WTC11 (cell line): Measurements from ENCODE around the gene OR2T35. TPM values are rescaled to one million over a fixed set of nuclear protein-coding genes. Genes with fewer than 3 reads are reported as not detected.
"Not testable (repeated sequence)": the region's sequence is repeated elsewhere in the genome, so short reads cannot be mapped to it uniquely, and the experiment has no call there.

Source experiments
- ATAC-seq: fragments of 200-7000 bp; cut with Tn5 transposase; 2 replicates; pipeline ENCODE4 v1.10.0; 2021; ENCODE audit warnings: mild to moderate bottlenecking, moderate library complexity
- CTCF ChIA-PET: fragments of 300-600 bp; sonication (Branson Sonifier 250); formaldehyde crosslinking; loops from one replicate; lab custom pipeline; 2021; ENCODE audit warnings: antibody characterized with exemption; lab: Charles Lee
- POLR2A ChIA-PET: fragments of 350-600 bp; sonication (Branson Sonifier 250); formaldehyde crosslinking; loops from one replicate; lab custom pipeline; 2021; ENCODE audit warnings: antibody characterized with exemption; lab: Charles Lee
- DNase-seq: peaks from one replicate; pipeline ENCODE4 v3.0.0; 2021; ENCODE audit warnings: low spot score
- H3K27ac Mint-ChIP-seq: 2 replicates; pipeline ENCODE4 v1.8.0; 2021; ENCODE audit warnings: mixed read lengths
- H3K27me3 Mint-ChIP-seq: 2 replicates; pipeline ENCODE4 v1.8.0; 2021; ENCODE audit warnings: low read depth, mild to moderate bottlenecking, moderate library complexity, mixed read lengths
- H3K36me3 Mint-ChIP-seq: 2 replicates; pipeline ENCODE4 v1.8.0; 2021; ENCODE audit warnings: mixed read lengths
- H3K4me1 Mint-ChIP-seq: 2 replicates; pipeline ENCODE4 v1.8.0; 2022; ENCODE audit warnings: mixed read lengths
- H3K4me3 Mint-ChIP-seq: 2 replicates; pipeline ENCODE4 v1.8.0; 2021; ENCODE audit warnings: mild to moderate bottlenecking, moderate library complexity, mixed read lengths
- H3K9me3 Mint-ChIP-seq: 2 replicates; pipeline ENCODE4 v1.8.0; 2021; ENCODE audit warnings: mixed read lengths
- FOXK1 ChIP-seq: sonication (generic); formaldehyde crosslinking; IDR thresholded peaks from 2 replicates; pipeline ENCODE4 v1.8.0; 2022; ENCODE audit warnings: mild to moderate bottlenecking, moderate library complexity, missing genetic modification reagents
- NR3C1 ChIP-seq: sonication (generic); formaldehyde crosslinking; conservative IDR thresholded peaks from 2 replicates; pipeline ENCODE4 v1.8.1; 2023; ENCODE audit warnings: low read depth, mild to moderate bottlenecking, missing genetic modification reagents
- RORB ChIP-seq: fragments of 250-450 bp; sonication (Bioruptor Pico); IDR thresholded peaks from 2 replicates; pipeline ENCODE4 v1.9.0; 2021; ENCODE audit warnings: mild to moderate bottlenecking
- SOX15 ChIP-seq: fragments of 250-450 bp; sonication (Bioruptor Pico); IDR thresholded peaks from 2 replicates; pipeline ENCODE4 v1.9.0; 2021; ENCODE audit warnings: mild to moderate bottlenecking
- SP1 ChIP-seq: sonication (generic); formaldehyde crosslinking; conservative IDR thresholded peaks from 2 replicates; pipeline ENCODE4 v1.8.1; 2022; ENCODE audit warnings: missing genetic modification reagents
- TCF7 ChIP-seq: sonication (generic); formaldehyde crosslinking; IDR thresholded peaks from 2 replicates; pipeline ENCODE4 v1.8.0; 2022; ENCODE audit warnings: mild to moderate bottlenecking, low read depth, missing genetic modification reagents, moderate library complexity
- ZNF671 ChIP-seq: fragments of 250-450 bp; sonication (Bioruptor Pico); IDR thresholded peaks from 2 replicates; pipeline ENCODE4 v1.8.0; 2021; ENCODE audit warnings: mild to moderate bottlenecking
- total RNA-seq: library from RNA; stranded (reverse); gene quantifications from 3 replicates; pipeline ENCODE4 v1.2.3, GENCODE V29; 2021
- TF ChIP-seq, protein P1 (sequence below): sonication (generic); formaldehyde crosslinking; IDR thresholded peaks from 2 replicates; pipeline ENCODE4 v1.8.0; 2022; ENCODE audit warnings: mild to moderate bottlenecking, missing genetic modification reagents
- TF ChIP-seq, protein P2 (sequence below): sonication (generic); formaldehyde crosslinking; IDR thresholded peaks from 2 replicates; pipeline ENCODE4 v1.8.0; 2022; ENCODE audit warnings: mild to moderate bottlenecking, missing genetic modification reagents
- TF ChIP-seq, protein P3 (sequence below): sonication (generic); formaldehyde crosslinking; IDR thresholded peaks from 2 replicates; pipeline ENCODE4 v1.8.1; 2022; ENCODE audit warnings: low read depth, missing genetic modification reagents, borderline replicate concordance
- TF ChIP-seq, protein P4 (sequence below): sonication (generic); formaldehyde crosslinking; IDR thresholded peaks from 2 replicates; pipeline ENCODE4 v1.8.0; 2023; ENCODE audit warnings: missing genetic modification reagents, mild to moderate bottlenecking, borderline replicate concordance
- TF ChIP-seq, protein P5 (sequence below): sonication (generic); formaldehyde crosslinking; IDR thresholded peaks from 2 replicates; pipeline ENCODE4 v1.8.0; 2023; ENCODE audit warnings: missing genetic modification reagents
- TF ChIP-seq, protein P6 (sequence below): sonication (generic); formaldehyde crosslinking; IDR thresholded peaks from 2 replicates; pipeline ENCODE4 v1.8.0; 2022; ENCODE audit warnings: mild to moderate bottlenecking, missing genetic modification reagents

OR2T35 gene
- total RNA-seq, 1 experiment from 2014 or later: not detected

DNA sequence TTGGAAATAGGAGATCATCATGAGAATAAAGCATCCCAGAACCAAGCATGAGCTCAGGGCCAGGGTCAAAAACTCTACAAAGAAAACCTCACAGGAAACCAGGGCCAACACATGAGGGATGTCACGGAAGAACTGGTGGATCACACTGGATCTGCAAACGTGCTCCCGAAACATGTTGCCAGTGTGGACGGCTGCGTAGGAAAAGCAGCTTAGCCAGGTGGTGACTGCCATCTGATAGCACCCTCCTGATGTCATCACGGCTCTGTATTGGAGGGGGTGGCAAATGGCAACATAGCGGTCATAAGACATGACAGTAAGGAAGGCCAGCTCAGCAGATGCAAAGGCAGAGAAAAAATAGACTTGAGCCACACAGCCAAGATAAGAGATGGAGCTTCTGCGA is 36.6 kb upstream of the OR2T35 start:
- ATAC-seq: no peak
- Mint-ChIP-seq H3K27ac (no peak overlapping the region), H3K27me3 (peaks cover 7% of the 10 kb centered on the region), H3K9me3 (peaks cover 73% of the 10 kb centered on the region), H3K36me3 (peaks cover 54% of the 10 kb centered on the region), H3K4me3 (no peak overlapping the region), H3K4me1 (no peaks in the 10 kb centered on the region)
- no peak for DNase-seq
- ChIA-PET CTCF (no interaction called here), POLR2A (no interaction called here)
- TF ChIP-seq, protein P1, sequence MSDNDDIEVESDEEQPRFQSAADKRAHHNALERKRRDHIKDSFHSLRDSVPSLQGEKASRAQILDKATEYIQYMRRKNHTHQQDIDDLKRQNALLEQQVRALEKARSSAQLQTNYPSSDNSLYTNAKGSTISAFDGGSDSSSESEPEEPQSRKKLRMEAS: no peak
- TF ChIP-seq SP1 (no peak), ZNF671 (CRISPR knock-in tag) (no peak)
- TF ChIP-seq, protein P2, sequence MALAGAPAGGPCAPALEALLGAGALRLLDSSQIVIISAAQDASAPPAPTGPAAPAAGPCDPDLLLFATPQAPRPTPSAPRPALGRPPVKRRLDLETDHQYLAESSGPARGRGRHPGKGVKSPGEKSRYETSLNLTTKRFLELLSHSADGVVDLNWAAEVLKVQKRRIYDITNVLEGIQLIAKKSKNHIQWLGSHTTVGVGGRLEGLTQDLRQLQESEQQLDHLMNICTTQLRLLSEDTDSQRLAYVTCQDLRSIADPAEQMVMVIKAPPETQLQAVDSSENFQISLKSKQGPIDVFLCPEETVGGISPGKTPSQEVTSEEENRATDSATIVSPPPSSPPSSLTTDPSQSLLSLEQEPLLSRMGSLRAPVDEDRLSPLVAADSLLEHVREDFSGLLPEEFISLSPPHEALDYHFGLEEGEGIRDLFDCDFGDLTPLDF (CRISPR knock-in tag): no peak

DNA sequence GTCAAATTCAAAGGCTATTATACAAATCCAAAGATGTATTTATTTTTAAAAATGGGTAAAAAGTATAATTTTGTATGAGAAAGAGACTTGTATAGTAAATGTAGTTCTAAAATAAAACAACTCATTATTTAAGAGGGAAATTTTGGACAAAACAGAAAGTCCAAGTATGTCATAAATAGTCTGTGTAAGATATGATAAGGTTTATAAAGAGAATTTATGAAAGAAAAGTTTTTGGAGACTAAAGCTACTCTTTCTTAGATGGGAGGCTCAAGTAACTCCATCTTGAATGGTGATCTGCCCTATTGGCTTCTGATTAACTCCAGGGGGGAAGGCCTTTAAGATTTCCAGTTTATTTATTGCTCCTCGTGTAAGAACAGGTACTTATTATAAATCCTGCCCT is 24.9 kb upstream of the OR2T35 start:
- ChIA-PET POLR2A (no interaction called here), CTCF (no interaction called here)
- H3K9me3 Mint-ChIP-seq: peaks cover 59% of the 10 kb centered on the region
- H3K27ac Mint-ChIP-seq: no peak overlapping the region
- H3K36me3 Mint-ChIP-seq: peaks cover 31% of the 10 kb centered on the region
- ATAC-seq (no peak), DNase-seq (no peak)
- TF ChIP-seq, protein P3, sequence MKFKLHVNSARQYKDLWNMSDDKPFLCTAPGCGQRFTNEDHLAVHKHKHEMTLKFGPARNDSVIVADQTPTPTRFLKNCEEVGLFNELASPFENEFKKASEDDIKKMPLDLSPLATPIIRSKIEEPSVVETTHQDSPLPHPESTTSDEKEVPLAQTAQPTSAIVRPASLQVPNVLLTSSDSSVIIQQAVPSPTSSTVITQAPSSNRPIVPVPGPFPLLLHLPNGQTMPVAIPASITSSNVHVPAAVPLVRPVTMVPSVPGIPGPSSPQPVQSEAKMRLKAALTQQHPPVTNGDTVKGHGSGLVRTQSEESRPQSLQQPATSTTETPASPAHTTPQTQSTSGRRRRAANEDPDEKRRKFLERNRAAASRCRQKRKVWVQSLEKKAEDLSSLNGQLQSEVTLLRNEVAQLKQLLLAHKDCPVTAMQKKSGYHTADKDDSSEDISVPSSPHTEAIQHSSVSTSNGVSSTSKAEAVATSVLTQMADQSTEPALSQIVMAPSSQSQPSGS (CRISPR knock-in tag): no peak
- TF ChIP-seq, protein P4, sequence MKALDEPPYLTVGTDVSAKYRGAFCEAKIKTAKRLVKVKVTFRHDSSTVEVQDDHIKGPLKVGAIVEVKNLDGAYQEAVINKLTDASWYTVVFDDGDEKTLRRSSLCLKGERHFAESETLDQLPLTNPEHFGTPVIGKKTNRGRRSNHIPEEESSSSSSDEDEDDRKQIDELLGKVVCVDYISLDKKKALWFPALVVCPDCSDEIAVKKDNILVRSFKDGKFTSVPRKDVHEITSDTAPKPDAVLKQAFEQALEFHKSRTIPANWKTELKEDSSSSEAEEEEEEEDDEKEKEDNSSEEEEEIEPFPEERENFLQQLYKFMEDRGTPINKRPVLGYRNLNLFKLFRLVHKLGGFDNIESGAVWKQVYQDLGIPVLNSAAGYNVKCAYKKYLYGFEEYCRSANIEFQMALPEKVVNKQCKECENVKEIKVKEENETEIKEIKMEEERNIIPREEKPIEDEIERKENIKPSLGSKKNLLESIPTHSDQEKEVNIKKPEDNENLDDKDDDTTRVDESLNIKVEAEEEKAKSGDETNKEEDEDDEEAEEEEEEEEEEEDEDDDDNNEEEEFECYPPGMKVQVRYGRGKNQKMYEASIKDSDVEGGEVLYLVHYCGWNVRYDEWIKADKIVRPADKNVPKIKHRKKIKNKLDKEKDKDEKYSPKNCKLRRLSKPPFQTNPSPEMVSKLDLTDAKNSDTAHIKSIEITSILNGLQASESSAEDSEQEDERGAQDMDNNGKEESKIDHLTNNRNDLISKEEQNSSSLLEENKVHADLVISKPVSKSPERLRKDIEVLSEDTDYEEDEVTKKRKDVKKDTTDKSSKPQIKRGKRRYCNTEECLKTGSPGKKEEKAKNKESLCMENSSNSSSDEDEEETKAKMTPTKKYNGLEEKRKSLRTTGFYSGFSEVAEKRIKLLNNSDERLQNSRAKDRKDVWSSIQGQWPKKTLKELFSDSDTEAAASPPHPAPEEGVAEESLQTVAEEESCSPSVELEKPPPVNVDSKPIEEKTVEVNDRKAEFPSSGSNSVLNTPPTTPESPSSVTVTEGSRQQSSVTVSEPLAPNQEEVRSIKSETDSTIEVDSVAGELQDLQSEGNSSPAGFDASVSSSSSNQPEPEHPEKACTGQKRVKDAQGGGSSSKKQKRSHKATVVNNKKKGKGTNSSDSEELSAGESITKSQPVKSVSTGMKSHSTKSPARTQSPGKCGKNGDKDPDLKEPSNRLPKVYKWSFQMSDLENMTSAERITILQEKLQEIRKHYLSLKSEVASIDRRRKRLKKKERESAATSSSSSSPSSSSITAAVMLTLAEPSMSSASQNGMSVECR (CRISPR knock-in tag): no peak
- no peak for TF ChIP-seq FOXK1 (CRISPR knock-in tag)
- no peak for TF ChIP-seq TCF7
- no peak for TF ChIP-seq NR3C1
- TF ChIP-seq, protein P5, sequence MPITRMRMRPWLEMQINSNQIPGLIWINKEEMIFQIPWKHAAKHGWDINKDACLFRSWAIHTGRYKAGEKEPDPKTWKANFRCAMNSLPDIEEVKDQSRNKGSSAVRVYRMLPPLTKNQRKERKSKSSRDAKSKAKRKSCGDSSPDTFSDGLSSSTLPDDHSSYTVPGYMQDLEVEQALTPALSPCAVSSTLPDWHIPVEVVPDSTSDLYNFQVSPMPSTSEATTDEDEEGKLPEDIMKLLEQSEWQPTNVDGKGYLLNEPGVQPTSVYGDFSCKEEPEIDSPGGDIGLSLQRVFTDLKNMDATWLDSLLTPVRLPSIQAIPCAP (CRISPR knock-in tag): no peak
- TF ChIP-seq, protein P6, sequence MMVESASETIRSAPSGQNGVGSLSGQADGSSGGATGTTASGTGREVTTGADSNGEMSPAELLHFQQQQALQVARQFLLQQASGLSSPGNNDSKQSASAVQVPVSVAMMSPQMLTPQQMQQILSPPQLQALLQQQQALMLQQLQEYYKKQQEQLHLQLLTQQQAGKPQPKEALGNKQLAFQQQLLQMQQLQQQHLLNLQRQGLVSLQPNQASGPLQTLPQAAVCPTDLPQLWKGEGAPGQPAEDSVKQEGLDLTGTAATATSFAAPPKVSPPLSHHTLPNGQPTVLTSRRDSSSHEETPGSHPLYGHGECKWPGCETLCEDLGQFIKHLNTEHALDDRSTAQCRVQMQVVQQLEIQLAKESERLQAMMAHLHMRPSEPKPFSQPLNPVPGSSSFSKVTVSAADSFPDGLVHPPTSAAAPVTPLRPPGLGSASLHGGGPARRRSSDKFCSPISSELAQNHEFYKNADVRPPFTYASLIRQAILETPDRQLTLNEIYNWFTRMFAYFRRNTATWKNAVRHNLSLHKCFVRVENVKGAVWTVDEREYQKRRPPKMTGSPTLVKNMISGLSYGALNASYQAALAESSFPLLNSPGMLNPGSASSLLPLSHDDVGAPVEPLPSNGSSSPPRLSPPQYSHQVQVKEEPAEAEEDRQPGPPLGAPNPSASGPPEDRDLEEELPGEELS (CRISPR knock-in tag): no peak
- no peak for TF ChIP-seq RORB
- TF ChIP-seq SOX15 (CRISPR knock-in tag): no peak
- no peaks in the 10 kb centered on the region for H3K4me1 Mint-ChIP-seq
- no peak overlapping the region for H3K4me3 Mint-ChIP-seq
- peaks cover 4% of the 10 kb centered on the region for H3K27me3 Mint-ChIP-seq

DNA sequence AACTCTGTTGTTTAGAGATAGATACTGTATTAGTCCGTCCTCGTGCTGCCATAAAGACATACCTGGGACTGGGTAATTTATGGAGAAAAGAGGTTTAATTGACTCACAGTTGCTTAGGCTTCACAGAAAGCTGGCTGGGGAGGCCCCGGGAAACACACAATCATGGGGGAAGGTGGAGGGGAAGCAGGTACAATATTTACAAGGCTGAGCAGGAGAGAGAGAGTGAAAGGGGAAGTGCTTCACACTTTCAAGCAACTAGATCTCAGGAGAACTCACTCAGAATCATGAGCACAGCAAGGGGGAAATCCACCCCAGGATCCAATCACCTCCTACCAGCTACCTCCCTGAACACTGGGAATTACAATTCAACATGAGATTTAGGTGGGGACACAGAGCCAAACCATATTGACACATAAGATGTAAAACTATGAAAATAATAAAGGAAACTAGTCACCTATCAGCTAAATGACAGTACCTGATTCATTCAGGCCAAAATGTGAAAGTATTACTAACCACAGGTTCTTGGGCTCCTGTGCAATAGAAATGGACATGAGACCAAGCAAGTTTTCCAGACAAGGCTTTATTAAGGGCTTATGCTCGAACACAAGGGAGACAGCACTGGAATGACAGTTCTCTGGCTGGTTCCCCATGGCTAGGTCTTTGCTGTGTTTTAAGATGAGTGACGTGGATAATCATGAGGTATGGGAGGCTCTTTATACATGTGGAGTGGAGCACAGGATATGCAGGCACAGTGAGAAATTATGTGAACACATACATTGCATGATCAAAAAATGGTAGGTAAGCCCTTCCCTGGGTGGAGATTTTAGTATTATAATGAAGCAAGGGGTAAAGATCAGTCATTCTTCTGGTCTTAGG is 18.6 kb upstream of the OR2T35 start:
- DNase-seq, H3K27me3 Mint-ChIP-seq, ATAC-seq, H3K4me1 Mint-ChIP-seq, H3K4me3 Mint-ChIP-seq, CTCF ChIA-PET, POLR2A ChIA-PET, H3K27ac Mint-ChIP-seq: not testable (repeated sequence)
- peaks cover 78% of the 10 kb centered on the region for H3K9me3 Mint-ChIP-seq
- peaks cover 59% of the 10 kb centered on the region for H3K36me3 Mint-ChIP-seq

DNA sequence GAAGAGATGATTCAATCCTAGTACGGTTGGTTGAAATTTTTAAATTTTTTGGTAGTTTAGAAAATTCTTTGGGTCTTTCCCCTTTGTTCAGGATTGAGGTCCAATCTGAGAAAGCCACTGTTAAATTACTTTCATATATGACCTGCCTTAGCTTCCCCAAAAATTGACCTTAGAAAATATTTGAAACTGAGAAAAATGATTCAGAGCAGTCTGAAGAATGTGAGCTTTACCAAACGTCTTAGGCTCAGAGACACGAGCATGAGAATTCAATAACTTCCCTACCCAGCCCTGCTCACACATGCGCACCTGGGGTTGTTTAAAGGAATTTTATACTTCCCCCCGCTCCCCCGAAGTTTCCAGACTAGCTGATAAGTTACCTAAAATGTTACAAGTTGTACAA is 11.7 kb upstream of the OR2T35 start:
- H3K4me3 Mint-ChIP-seq, H3K27ac Mint-ChIP-seq, POLR2A ChIA-PET, DNase-seq, ATAC-seq, H3K4me1 Mint-ChIP-seq, CTCF ChIA-PET, H3K27me3 Mint-ChIP-seq: not testable (repeated sequence)
- peaks cover 40% of the 10 kb centered on the region for H3K9me3 Mint-ChIP-seq
- H3K36me3 Mint-ChIP-seq: peaks cover 29% of the 10 kb centered on the region

DNA sequence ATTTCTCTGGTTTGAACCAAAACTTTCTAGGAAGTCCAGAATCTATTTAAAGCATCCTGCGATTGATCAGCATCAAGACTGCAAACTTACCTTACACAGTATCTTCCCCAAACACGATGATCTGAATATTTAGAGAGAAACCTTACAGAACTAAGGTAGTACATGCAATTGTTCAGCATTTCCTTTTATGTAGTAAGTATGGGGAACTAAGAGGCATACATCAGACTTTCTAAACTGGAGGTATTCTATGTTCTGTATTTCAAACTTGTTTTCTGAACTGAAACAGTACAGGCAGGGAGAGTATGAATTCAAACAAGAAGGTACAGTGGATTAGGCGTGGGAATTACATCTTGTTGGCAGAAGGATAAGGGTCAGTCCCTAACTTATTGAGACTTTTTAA is 10.3 kb upstream of the OR2T35 start, which contains the start of gene OR2T27:
TSS of gene OR2T27 (minus strand) at position 175 of the 400 bp plus-strand sequence. CDS start 4,644 bp downstream, outside the sequence.
- peaks cover 18% of the 10 kb centered on the region for H3K36me3 Mint-ChIP-seq
- CTCF ChIA-PET, POLR2A ChIA-PET, DNase-seq, ATAC-seq, H3K27me3 Mint-ChIP-seq, H3K4me3 Mint-ChIP-seq, H3K4me1 Mint-ChIP-seq, H3K27ac Mint-ChIP-seq: not testable (repeated sequence)
- peaks cover 26% of the 10 kb centered on the region for H3K9me3 Mint-ChIP-seq
